ENCODE measurements around the gene CNPY4. TPM values are rescaled to one million over a fixed set of nuclear protein-coding genes. Genes with fewer than 3 reads are reported as not detected.

Gene CNPY4
- total and polyA plus RNA-seq, 4 donors: 22.5 to 65.7 (median 31.6) TPM

- Histone ChIP-seq H3K27me3 (ENCODE audit: control insufficient read depth, insufficient read depth, low read length) (no peaks in the 10 kb centered on the region), H3K27ac (ENCODE audit: low read depth, low read length) (no peak overlapping the region), H3K9me3 (ENCODE audit: control insufficient read depth, insufficient read depth, low read length) (no peaks in the 10 kb centered on the region), H3K4me1 (ENCODE audit: control insufficient read depth, insufficient read depth, low read length) (peaks cover 29% of the 10 kb centered on the region), H3K36me3 (ENCODE audit: control insufficient read depth, insufficient read depth, low read length) (peaks cover 27% of the 10 kb centered on the region), H3K4me3 (ENCODE audit: low read depth, low read length) (no peak overlapping the region)
- no peak for DNase-seq (ENCODE audit: low read depth in 4 of 6, low spot score in 6 of 6)
- 93% methylated on average over 17 of the region's 18 CpGs for WGBS (ENCODE audit: insufficient coverage)
These were observed 40.6 kb downstream of the CNPY4 start for GRCh38 chr7:100160067-100160466.

DNA sequence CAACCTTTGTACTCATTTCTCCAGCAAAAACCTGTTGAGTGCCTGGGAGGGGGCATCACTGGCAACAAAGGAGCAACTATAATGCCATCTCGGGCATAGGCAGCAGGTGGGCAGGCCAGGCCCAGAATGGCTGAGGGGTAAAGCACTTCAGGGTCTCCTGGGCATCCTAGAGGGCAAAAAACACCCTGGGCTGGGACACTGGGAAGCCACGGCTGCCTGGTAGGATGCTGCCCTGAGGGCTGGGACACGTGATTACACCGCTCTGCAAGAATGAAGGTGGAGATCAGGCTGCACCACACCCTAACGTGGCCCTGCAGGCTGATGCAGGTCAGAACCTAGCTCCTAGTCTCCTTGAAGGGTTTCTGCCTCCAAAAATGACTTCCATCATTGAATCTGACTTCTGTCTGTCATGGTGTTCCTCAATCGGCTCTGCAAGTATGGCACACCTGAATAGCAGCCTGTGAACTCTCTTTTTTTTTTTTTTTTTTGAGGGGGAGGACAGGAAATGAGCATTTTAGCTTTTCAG is 43.6 kb downstream of the CNPY4 start:
- Histone ChIP-seq H3K4me1 (ENCODE audit: control insufficient read depth, insufficient read depth, low read length) (peaks cover 29% of the 10 kb centered on the region), H3K9me3 (ENCODE audit: control insufficient read depth, insufficient read depth, low read length) (no peaks in the 10 kb centered on the region), H3K27me3 (ENCODE audit: control insufficient read depth, insufficient read depth, low read length) (peaks cover 12% of the 10 kb centered on the region), H3K27ac (ENCODE audit: low read depth, low read length) (no peak overlapping the region), H3K4me3 (ENCODE audit: low read depth, low read length) (no peak overlapping the region), H3K36me3 (ENCODE audit: control insufficient read depth, insufficient read depth, low read length) (peaks cover 3% of the 10 kb centered on the region)
- no peak for DNase-seq (ENCODE audit: low read depth in 4 of 6, low spot score in 6 of 6)
- 76% methylated on average over 5 of the region's 6 CpGs for WGBS (ENCODE audit: insufficient coverage)

- no peak for DNase-seq (ENCODE audit: low read depth in 4 of 6, low spot score in 6 of 6)
- no peaks in the 10 kb centered on the region for H3K9me3 ChIP-seq (ENCODE audit: control insufficient read depth, insufficient read depth, low read length)
- 90% methylated on average over 4 of the region's 5 CpGs for WGBS (ENCODE audit: insufficient coverage)
- no peak overlapping the region for H3K27ac ChIP-seq (ENCODE audit: low read depth, low read length)
- peaks cover 14% of the 10 kb centered on the region for H3K27me3 ChIP-seq (ENCODE audit: control insufficient read depth, insufficient read depth, low read length)
- no peak overlapping the region for H3K4me3 ChIP-seq (ENCODE audit: low read depth, low read length)
- peaks cover 35% of the 10 kb centered on the region for H3K4me1 ChIP-seq (ENCODE audit: control insufficient read depth, insufficient read depth, low read length)
- peaks cover 3% of the 10 kb centered on the region for H3K36me3 ChIP-seq (ENCODE audit: control insufficient read depth, insufficient read depth, low read length)
These were observed 44.4 kb downstream of the CNPY4 start for GRCh38 chr7:100163871-100164270.

- no peak for DNase-seq (ENCODE audit: low read depth in 4 of 6, low spot score in 6 of 6)
- 54% methylated on average over 13 of the region's 16 CpGs for WGBS (ENCODE audit: insufficient coverage)
- no peak overlapping the region for H3K27ac ChIP-seq (ENCODE audit: low read depth, low read length)
- peaks cover 8% of the 10 kb centered on the region for H3K36me3 ChIP-seq (ENCODE audit: control insufficient read depth, insufficient read depth, low read length)
- H3K4me1 ChIP-seq (ENCODE audit: control insufficient read depth, insufficient read depth, low read length): peaks cover 52% of the 10 kb centered on the region
- H3K27me3 ChIP-seq (ENCODE audit: control insufficient read depth, insufficient read depth, low read length): peaks cover 16% of the 10 kb centered on the region
- no peaks in the 10 kb centered on the region for H3K9me3 ChIP-seq (ENCODE audit: control insufficient read depth, insufficient read depth, low read length)
- H3K4me3 ChIP-seq (ENCODE audit: low read depth, low read length): no peak overlapping the region
These were observed 47.0 kb downstream of the CNPY4 start for GRCh38 chr7:100166317-100166940.

DNA sequence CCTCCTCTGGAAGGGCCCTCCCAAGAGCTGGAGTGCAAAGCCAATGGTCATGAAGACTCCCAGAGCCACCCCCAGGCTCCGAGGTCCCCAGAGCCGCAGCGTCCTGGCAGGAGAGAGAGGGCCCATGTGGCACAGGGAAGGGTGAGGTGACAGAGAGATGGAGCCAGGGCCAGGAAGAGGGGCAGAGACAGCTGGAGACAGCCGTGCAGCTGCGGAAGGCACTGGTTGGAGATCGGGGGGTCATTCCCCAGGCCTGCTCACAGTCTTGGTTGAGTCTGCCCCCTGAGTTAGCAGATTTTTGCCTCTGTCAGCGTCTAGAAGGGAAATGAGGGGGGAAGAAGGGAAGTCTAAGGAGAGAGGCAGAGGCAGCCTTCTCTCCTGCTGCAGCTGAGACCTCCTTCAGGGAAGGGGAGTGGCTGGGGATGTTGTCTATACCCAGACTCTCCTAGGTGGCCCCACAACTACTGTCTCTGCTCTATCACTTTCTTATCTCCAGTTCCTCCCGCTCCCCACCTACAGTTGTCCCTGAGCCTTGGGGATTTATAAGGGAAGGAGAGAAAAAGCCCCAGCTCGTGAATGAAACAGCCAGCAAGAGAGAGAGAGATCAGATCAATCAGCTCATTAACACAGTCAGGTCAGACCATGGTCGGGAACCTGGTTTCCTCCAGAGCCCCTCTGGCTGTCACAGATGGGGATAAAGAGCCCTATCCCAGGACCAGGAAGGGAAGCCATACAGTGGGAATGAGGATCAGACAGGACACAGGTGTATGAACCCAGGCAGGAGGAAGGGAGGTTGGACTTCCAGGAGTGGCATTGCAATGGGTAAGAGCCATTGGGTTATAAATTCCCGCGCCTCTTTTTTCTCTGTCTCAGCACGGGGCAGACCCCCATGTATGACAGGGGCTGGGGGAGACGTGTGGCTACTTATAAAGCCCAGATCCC is 47.8 kb downstream of the CNPY4 start:
- DNase-seq (ENCODE audit: low read depth in 4 of 6, low spot score in 6 of 6): no peak
- H3K27ac ChIP-seq (ENCODE audit: low read depth, low read length): no peak overlapping the region

DNA sequence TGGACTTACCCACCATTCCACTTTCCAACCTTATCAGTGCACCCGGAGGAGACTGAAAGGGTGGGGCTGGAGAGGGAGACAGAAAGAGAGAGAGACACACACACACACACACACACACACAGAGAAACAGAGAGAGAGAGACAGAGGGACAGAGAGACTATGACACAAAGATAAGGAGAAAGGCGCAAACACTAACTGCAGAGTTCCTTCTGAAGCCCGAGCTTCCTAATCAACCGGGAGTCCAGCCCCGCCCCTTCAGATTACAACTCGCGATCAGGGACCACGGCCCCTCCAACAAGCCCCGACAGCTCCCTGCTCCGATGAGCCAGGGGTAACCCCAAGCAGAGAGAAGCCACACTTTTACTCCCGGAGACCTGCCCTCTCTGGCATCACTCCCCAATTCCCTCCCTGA is 48.5 kb downstream of the CNPY4 start:
- Histone ChIP-seq H3K36me3 (ENCODE audit: control insufficient read depth, insufficient read depth, low read length) (peaks cover 8% of the 10 kb centered on the region), H3K9me3 (ENCODE audit: control insufficient read depth, insufficient read depth, low read length) (no peaks in the 10 kb centered on the region), H3K4me3 (ENCODE audit: low read depth, low read length) (peak overlapping the region; percentile 54), H3K27ac (ENCODE audit: low read depth, low read length) (peak overlapping the region; percentile 50), H3K27me3 (ENCODE audit: control insufficient read depth, insufficient read depth, low read length) (peaks cover 16% of the 10 kb centered on the region), H3K4me1 (ENCODE audit: control insufficient read depth, insufficient read depth, low read length) (peaks cover 55% of the 10 kb centered on the region)
- 3% methylated on average over 10 of the region's 11 CpGs for WGBS (ENCODE audit: insufficient coverage)
- DNase-seq (ENCODE audit: low read depth in 4 of 6, low spot score in 6 of 6): no peak

More for the DNA sequence above, 47.8 kb downstream of the CNPY4 start:
- peaks cover 55% of the 10 kb centered on the region for H3K4me1 ChIP-seq (ENCODE audit: control insufficient read depth, insufficient read depth, low read length)
- WGBS (ENCODE audit: insufficient coverage): 33% methylated on average over 8 of the region's 14 CpGs
- H3K4me3 ChIP-seq (ENCODE audit: low read depth, low read length): peak overlapping the region; percentile 54
- peaks cover 8% of the 10 kb centered on the region for H3K36me3 ChIP-seq (ENCODE audit: control insufficient read depth, insufficient read depth, low read length)
- no peaks in the 10 kb centered on the region for H3K9me3 ChIP-seq (ENCODE audit: control insufficient read depth, insufficient read depth, low read length)
- H3K27me3 ChIP-seq (ENCODE audit: control insufficient read depth, insufficient read depth, low read length): peaks cover 16% of the 10 kb centered on the region

DNA sequence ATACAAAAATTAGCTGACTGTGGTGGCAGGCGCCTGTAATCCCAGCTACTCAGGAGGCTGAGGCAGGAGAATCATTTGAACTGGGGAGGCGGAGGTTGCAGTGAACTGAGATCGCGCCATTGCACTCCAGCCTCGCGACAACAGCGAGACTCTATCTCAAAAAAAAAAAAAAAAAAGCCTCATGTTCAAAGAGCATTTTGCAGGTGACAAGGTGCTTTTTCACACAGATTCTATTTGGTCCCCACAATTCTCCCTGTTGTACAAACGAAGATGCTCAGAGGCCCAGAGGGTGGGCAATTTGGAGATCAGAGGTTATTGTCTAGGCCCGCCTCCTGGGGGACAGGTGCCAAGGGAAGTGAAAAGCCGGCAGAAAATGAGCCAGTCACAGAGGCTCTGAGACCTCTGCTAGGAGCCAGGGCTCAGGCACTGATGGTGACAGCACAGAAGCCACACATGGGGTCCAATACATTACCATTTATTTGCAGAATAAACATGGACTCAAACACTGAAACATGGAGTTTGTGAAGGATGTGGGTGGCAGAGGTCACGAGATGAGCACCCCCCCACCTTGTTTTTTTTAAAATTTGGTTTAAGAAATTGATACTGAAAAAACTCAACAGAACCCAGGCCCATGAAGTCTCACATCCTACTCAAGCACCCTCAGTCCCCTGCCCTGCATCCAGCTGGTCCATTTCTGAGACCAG is 49.9 kb downstream of the CNPY4 start:
- Histone ChIP-seq H3K36me3 (ENCODE audit: control insufficient read depth, insufficient read depth, low read length) (peaks cover 21% of the 10 kb centered on the region), H3K27ac (ENCODE audit: low read depth, low read length) (peak overlapping the region; percentile 50), H3K9me3 (ENCODE audit: control insufficient read depth, insufficient read depth, low read length) (no peaks in the 10 kb centered on the region), H3K27me3 (ENCODE audit: control insufficient read depth, insufficient read depth, low read length) (peaks cover 16% of the 10 kb centered on the region), H3K4me3 (ENCODE audit: low read depth, low read length) (no peak overlapping the region), H3K4me1 (ENCODE audit: control insufficient read depth, insufficient read depth, low read length) (peaks cover 53% of the 10 kb centered on the region)
- DNase-seq (ENCODE audit: low read depth in 4 of 6, low spot score in 6 of 6): peak in 1 of 6 donors; percentile 29
- WGBS (ENCODE audit: insufficient coverage): 52% methylated on average over 3 of the region's 11 CpGs

- peaks cover 25% of the 10 kb centered on the region for H3K36me3 ChIP-seq (ENCODE audit: control insufficient read depth, insufficient read depth, low read length)
These were observed 50.9 kb downstream of the CNPY4 start for GRCh38 chr7:100170101-100170897.

More at GRCh38 chr7:100170101-100170897, 50.9 kb downstream of the CNPY4 start:
- peaks cover 16% of the 10 kb centered on the region for H3K27me3 ChIP-seq (ENCODE audit: control insufficient read depth, insufficient read depth, low read length)
- no peak overlapping the region for H3K4me3 ChIP-seq (ENCODE audit: low read depth, low read length)
- 66% methylated on average over 3 of the region's 11 CpGs for WGBS (ENCODE audit: insufficient coverage)
- no peak for DNase-seq (ENCODE audit: low read depth in 4 of 6, low spot score in 6 of 6)
- peaks cover 53% of the 10 kb centered on the region for H3K4me1 ChIP-seq (ENCODE audit: control insufficient read depth, insufficient read depth, low read length)
- no peak overlapping the region for H3K27ac ChIP-seq (ENCODE audit: low read depth, low read length)
- H3K9me3 ChIP-seq (ENCODE audit: control insufficient read depth, insufficient read depth, low read length): no peaks in the 10 kb centered on the region
